Right hindlimb (tissue), 1 donor: Measurements from ENCODE around the gene CCDC185.
"Not testable (repeated sequence)": the region's sequence is repeated elsewhere in the genome, so short reads cannot be mapped to it uniquely, and the experiment has no call there.

Experiments used
- DNase-seq: peaks from one replicate; pipeline ENCODE4 v3.0.0-alpha.2; 2018

The CCDC185 gene

DNA sequence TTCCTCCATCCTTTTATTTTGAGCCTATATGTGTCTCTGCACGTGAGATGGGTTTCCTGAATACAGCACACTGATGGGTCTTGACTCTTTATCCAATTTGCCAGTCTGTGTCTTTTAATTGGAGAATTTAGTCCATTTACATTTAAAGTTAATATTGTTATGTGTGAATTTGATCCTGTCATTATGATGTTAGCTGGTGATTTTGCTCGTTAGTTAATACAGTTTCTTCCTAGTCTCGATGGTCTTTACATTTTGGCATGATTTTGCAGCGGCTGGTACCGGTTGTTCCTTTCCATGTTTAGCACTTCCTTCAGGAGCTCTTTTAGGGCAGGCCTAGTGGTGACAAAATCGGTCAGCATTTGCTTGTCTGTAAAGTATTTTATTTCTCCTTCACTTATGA is 6.2 kb downstream of the CCDC185 start:
- DNase-seq: not testable (repeated sequence)

DNA sequence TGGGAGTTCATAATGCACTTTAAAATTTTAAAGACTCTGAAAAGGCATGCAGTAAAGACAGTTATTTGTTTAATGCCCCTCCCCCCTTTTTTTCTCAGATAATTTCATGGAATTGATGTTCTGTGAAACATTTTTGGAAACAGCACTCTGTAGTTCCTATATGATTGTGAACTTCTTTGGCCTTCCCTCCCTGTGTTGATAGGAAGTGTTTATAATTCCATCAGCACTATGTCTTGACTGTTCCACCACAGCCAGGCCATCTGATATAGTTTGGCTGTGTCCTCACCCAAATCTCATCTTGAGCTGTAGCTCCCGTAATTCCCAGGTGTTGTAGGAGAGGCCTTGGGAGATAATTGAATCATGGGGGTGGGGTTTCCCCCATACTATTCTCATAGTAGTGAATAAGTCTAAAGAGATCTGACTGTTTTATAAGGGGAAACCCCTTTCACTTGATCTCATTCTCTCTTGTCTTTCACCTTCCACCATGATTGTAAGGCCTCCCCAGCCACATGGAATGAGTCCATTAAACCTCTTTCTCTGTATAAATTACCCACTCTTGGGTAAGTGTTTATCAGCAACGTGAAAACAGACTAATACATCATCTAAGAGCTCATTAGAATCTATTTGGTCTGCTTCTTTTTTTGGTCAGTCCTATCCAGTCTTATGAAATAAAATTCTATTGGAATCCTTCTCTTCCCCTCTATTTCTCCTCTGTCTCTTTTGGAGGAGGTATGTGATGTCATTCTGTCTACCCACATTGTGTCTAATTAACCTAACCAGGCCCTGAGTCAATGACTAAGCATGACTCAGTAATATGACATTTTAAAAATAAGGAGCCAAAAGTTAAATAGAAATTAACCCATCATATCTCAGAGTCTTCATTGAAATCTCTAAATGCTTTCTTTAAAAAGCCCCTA is 8.9 kb downstream of the CCDC185 start:
- no peak for DNase-seq

DNA sequence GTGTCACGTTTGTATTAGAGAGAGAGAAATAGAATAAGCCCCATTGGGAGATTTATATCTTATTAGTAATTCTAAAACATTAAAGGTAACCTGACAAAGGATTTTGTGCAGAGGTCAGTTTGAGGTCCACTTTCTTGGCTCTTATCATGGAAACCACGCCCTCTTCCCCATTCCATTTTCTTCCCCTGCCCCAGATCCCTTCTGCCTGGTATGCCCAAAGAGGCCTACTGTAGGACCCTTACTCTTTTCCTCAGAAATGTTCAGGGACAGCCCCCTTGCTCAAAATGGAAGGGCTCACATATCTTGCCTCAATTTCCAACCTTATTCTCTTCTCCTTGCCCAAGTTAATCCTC is 9.6 kb downstream of the CCDC185 start:
- no peak for DNase-seq

DNA sequence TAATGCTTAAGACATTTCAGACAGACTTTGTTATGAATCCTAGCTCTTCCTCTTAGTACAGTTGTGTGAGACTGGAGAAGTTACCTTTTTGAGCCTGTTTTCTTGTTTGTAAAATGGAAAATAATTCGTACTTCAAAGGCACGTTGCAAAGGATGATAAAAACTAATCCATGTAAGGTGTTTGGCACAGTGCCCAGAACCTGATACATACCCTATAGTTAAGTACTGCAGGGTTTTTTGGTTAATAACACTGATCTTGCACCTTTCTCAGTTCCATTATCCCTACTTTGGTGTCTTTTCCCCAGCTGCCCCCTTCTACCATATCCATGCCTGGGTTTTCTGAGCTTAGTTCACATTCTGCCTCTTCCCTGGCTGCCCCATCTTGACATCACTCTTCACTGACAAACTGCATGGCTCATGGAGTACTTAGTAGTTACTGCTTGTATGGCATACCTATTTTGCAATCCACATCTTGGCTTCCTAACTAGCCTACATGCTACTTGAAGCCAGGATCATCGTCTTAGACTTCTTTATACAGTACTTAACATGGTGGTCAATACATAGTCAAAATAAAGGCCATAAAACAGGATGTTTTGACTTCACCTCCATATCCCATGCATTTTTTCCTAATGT is 10.1 kb downstream of the CCDC185 start:
- no peak for DNase-seq

DNA sequence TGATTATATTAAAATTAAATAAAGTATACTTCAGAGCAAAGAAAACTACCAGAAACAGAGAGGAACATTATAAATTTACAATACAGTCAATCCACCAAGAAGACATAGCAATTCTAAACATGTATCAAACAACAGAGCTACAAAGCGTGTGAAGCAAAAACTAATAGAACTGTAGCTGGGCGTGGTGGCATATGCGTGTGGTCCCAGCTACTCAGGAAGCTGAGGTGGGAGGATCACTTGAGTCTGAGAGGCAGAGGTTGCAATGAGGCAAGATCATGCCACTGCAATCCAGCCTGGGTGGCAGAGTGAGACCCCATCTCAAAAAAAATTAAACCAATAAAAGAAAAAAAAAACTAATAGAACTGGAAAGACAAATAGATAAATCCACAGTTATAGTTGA is 12.3 kb downstream of the CCDC185 start:
- no peak for DNase-seq

DNA sequence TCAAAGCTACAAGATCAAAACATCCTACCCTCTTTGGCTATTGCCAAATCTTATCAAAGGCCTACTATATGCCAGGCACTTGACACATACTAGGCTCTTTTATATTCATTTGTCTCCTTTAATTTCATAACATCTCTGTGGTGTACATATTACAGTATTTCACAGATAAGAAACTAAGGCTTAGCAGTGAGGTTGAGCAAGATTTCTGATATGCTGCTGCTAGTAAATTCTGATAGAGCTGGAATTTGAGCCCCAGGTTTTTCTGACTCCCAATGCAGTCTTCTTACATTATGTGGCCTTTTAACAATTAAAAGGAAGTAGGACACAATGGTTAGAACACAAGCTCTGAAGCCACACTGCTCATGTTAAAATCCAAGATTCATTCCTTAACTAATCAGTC is 16.8 kb downstream of the CCDC185 start:
- DNase-seq: no peak

DNA sequence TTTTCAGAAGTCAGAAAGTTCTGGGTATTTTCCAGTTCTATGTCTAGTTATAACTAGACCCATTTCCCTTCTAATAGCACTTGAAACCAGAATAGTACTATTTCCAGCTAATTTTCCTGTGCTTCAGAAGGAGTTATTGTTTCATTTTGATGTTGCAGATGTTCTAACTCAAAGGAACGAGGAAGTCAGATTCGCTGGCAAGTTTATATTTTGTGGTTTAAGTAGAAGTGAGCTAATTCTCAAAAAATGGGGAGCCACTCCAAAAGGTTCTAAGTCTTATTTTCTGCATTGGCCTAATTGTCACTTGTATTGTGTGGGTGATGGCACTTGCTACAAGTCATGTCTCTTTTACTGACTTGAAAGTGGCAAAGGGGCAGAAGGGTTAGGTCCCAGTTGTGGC is 18.1 kb downstream of the CCDC185 start:
- DNase-seq: no peak

DNA sequence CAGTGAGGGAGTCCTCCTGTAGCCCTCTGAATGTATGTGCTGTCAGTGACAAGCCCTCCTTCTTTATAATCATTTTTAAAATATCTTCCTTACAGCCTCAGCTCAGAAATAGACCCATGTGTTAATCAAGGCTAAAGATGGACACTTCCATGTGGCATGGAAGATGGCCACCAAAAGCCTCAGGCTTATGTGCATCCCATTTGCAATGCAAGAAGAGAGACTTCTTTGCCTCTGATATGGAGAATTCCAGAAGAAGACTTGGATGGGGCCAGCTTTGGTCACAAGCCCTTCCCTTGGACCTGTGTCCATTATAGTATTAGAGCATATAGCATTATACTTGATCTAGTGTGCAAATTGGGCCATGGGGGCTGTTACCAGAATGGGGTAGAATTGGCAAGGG is 18.5 kb downstream of the CCDC185 start:
- DNase-seq: no peak

DNA sequence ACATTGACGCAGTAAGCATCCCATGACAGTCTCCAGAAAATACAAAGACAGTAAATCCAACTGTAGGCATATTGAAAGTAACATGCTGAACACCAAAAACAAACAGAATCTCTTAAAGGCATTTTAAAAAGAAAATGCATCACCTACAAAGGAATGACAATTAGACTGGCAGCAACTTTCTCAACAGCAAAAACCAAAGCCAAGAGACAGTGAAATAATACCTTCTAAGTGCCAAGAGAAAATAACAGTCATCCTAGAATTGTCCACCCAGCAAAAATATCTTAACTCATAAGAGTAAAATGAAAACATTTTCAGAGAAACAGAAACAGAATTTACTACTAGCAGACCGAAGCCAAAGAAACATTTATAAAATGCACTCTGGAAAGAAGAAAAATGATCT is 20.0 kb downstream of the CCDC185 start:
- no peak for DNase-seq

DNA sequence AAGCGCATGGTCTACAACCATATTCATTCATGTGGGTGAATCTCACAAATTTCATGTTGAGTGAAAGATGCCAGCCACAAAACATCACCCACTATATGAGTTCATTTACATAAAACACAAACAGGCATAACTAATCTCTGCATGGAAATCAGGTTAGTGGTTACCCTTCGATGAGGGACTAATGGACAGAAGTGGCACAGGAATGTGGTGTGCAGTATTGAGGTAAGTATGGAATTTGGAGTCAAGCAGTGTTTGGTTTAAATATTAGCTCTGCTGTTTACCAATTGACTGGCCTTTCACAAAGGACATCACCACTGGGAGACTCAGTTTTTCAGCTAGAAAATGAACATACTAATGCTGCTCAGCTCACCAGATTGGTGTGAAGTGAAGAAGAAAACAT is 24.2 kb downstream of the CCDC185 start:
- DNase-seq: no peak

DNA sequence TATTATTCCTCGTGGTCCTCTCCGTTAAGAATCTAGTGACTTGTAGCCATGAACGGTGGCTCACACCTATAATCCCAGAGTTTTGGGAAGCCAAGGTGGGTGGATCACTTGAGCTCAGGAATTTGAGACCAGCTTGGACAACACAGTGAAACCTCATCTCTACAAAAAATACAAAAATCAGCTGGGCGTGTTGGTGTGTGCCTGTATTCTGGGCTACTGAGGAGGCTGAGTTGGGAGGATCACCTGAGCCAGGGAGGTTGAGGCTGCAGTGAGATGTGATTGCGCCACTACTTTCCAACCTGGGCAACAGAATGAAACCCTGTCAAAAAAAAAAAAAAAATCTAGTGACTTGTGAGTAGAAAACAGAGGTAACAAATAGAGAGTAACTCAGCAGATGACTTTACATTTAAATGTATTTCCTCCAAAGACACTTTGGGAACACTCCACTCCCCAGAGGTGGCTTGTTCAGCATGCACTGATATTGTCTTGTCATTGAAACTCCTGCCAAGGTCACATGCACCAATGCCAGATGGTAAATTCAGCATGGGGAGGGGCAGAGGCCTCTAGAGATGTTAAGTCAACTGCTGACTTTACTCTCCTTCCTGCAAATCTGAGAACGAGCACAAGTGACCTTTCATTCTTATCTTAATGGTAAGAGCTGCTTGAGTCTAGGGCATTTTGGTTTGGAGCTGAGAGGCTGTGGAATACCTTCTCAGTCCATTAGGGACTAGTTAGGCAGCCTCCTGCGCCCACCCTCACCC is 24.9 kb downstream of the CCDC185 start:
- DNase-seq: no peak

DNA sequence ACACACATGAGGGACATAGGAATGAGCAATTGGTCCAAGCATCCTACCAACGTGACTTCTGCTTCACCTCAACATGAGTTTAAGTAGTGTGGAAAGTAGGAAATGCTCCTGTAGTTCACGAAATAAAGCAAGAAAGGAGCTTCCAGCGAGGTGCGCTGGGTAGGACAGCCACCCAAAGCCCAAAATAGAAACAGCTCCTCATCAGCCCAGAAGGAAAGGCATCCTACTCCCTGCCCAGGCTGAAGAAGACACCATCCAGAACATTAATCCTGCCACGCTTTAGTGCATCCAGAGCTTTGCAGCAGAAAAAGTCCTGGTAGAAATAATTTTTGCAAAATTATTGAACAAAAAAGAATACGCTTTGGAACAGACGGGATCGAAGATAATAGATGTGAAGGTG is 25.9 kb downstream of the CCDC185 start:
- no peak for DNase-seq

DNA sequence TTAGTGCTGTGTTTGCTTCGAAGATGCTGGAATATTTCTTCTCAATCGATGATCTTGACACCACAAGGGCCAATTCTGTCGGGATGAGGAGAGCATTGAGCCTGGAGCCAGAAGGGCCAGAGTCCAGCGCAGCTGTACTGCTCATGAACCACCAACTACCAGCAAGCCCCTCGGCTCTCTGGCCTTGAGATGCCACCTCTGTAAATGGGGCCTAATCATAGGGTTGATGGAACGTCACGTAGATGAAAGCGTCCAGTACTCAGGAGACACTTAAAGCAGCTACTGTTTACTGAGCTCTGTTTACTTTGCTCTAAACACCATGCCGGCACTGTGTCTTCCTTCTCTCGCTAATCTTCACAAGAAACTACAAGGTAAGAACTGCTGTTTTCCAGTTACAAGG is 26.3 kb downstream of the CCDC185 start:
- DNase-seq: no peak

DNA sequence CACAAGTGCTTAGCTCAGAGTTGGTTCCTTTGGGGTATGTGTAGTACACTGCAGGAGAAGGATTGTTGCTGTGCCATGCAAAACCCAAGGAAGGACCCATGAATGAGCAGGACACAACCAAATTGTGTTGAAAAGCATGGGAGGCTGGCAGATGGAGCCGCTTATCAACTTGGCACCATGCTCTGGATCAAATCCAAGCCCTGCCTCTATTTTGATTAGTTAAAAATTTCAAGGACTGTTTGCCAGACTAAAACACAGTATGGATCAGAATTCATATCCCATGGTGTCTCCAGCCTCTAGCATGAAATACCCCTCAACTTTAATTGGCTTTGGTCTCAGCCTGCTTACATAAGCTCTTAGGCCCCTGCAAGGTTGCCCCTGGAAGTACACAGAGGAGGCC is 27.8 kb downstream of the CCDC185 start:
- DNase-seq: no peak

DNA sequence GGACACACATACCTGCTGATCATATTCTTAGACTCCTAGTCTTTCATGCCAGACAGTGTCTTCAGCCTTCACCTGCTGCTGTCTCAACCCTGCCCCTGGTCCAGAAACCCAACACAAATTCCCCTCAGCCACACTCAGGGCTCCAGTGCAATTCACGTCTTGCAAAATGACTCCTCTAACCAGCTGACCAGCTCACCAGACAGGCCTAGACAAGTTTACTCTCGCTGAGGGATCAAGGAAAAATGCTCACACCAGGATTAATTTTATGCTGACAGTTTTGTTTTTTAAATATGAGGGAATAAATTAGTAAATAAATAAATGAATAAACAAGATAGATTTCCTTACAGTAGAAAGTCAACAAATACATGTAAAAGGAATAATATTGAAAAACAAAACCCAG is 28.5 kb downstream of the CCDC185 start:
- no peak for DNase-seq

DNA sequence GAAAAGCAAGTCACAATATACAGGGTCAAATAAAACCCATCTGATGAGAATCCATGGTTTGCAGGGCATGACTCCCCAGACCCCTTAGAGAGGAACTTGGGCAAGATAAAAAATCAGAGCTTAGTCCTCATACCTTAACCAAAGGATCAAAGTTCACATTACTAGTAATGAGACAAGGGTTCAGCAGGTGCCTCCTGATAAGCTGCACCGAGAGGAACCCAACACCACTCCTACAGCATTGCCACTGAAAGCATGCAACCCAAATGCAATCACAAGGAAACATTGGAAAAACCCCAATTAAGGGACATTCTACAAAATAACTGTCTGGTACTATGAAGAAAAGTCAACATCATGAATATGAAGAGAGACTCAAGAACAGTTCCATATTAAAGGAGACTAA is 29.7 kb downstream of the CCDC185 start:
- no peak for DNase-seq

DNA sequence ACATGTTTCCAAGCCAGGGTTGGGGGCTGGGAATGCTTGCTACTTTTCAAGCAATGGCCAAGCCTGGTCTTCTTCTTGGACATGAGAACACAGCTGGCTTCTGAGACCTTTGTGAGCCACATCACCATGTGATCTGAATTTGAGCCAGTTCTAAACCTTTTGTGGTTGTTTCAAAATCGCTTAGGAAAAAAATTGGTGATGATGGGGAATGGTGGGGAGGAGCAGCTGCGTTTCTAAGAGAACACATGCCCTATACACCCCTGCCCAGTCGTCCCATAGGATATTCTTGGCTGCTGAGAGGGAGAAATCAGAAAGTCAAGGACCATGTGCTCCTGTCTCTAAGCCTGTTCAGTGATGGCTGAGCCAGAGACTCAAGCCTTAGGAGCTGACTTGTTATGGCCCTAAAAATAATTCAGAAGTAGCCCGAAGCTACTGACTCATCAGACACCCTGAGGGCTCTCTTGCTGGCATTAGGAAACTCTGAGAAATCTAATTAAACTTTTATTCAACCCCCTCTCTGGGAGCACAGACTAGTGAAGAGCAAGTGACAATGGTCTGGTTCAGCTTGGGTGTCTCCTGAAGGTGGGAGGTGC is 30.5 kb downstream of the CCDC185 start:
- DNase-seq: no peak

DNA sequence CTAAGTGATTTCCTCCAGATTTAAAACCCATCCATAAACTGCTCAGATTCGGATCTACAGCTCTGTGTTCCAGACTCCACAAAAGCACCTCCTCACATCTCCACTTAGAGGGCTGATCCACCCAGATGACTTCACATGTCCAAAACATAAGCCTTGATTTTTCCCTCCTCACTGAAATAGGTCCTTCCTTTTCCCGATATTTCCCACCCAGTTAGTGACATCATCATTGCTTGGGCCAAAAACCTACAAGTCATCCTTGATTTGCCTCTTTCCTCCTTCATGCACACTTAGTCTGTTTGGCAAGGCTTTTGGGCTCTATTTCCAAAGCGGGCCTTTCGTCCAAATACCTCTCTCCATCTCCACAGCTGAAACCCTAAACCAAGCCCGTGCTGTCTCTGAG is 32.3 kb downstream of the CCDC185 start:
- peak; percentile 45 for DNase-seq

DNA sequence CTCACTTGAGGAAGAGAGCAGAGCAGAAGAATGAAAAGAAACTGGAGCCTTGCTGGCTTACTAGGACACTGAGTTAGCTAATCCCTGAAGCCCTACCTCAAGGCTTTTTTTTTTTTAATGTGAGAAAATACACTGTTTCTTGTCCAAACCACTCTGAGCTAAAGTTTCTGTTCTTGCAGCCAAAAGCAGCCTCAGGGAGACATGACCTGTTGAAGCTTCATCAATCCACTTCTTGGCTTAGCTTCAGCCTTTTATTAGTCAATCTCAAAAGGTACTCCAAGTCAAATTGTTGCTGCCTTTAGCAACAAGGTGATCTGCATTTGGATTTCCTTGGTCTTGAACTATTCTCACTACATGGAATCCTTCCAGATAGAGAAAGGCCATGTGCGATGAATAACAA is 33.7 kb downstream of the CCDC185 start:
- DNase-seq: no peak

DNA sequence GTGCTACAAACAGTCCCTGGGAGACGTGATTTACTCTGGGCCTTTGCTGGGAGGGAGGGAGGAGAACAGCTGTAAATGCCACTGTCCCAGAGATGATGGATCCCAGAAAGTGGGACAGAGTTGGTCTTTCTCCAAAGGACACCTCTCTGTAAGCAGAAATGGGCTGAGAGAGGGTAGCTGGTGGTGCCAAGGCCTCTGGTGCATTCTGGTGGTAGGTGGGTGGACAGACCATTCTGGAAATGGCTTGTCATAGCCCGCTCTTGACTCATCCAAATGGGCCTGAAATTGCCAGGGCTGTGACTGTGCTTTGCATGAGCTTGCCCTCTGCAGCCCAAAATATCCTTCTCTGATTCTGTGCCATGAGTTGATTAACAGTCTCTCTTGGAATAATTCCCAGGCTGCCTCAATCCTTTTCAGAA is 36.1 kb downstream of the CCDC185 start:
- DNase-seq: no peak

DNA sequence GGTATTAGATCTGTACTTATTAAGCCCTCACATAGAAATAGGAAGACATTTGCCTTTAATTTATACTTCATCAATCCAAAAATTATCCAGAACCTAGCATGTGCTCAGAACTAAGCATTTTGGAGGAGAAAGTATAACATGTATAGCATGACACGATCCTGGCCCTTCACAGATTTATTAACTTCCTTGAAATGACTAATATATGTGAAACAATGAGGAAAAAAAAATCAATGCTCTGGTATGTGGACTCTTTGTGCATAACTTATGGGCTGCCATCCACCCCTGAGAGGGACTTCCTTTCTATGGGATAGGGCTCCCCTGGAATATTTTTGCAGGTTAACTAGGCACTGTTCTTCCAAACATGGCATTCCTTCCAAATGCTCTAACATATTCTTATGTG is 36.6 kb downstream of the CCDC185 start:
- DNase-seq: no peak

DNA sequence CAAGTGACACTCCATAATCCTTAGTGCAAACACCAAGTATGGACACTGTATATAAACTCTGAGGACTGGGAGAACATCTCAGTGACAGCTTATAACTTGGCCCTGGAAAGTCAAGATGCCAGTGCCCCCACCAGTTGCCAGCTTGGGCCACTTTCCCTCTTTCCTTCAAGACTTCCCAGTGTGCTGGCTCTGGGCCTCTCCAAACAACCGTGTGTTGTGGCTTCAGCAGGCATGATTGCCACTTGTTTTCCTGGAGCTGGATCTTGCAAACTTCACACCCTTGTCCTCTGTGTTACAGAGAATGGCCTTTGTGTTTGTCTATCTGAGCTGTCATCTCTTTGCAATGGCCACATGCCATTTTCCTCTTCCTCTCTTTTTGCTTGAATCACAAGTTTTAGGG is 37.0 kb downstream of the CCDC185 start:
- no peak for DNase-seq

DNA sequence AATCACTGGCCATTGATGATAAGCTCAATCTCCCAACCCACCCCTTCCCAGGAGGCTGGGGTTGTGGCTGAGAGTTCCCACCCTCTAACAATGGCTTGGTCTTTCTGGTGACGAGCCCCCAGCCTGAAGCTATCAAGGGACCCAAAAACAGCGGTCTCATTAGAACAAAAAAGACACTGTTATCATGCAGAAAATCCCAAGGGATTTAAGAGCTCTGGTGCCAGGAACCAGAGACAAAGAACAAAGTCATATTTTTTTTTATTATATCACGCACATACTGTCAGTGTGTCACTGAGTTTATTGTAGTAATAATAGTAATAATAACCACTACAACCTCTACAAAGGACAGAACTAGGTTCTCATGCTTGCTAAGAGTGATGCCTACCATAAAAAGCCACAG is 43.9 kb downstream of the CCDC185 start:
- no peak for DNase-seq

DNA sequence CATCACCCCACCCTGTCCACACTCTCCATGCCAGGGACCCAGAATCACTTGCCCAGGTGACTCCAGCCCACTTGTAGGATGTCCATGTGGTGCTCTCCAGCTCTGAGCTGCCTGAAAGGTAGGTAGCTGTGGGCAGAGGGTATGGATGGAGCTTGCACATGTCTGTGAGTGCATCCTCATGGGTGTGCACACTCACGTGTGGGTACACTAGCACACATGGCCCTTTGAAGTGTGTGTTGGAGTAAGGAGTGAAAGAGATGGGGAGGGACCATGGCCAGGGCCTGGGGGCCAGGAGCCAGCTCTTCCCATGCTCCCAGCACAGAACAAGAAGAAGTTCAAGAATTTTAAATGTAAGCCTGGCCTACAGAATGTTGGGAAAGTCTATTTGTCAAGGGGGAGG is 50.2 kb downstream of the CCDC185 start:
- DNase-seq: no peak
